ENCODE data around the gene UBAC1. TPM values are rescaled to one million over a fixed set of nuclear protein-coding genes. Genes with fewer than 3 reads are reported as not detected.
"Not testable (repeated sequence)": the region's sequence is repeated elsewhere in the genome, so short reads cannot be mapped to it uniquely, and the experiment has no call there.

The UBAC1 gene
- total RNA-seq, 4 donors from 2014 or later: 218 to 263 (median 248) TPM

- ATAC-seq (no peak), DNase-seq (no peak)
- in situ Hi-C loops (cut with MboI; ENCODE audit: low sequenced_read_pairs in 4 of 4) (loop anchor here in 3 of 4 donors (5.0 to 10.0 kb wide), 2 partner anchors 127 to 154 kb away; partner anchors contain the start of gene NACC2 (in 1 of the 3)), intact Hi-C loops (cut with DNase I; ENCODE audit: low total_unique reads) (loop anchor here (10.0 kb wide), 2 partner anchors 277 to 437 kb away; partner anchors contain the start of genes QSOX2 and SNAPC4)
- Histone ChIP-seq H3K27ac (no peak overlapping the region), H3K4me1 (peaks cover 0 to 5% of the 10 kb centered on the region in 2 donors), H3K4me3 (no peak overlapping the region), H3K9me3 (no peaks in the 10 kb centered on the region), H3K36me3 (no peaks in the 10 kb centered on the region), H3K27me3 (no peaks in the 10 kb centered on the region)
- TF ChIP-seq CTCF (IDR thresholded peaks at IDR 0.05 in 4 of 5, conservative IDR thresholded peaks at IDR 0.05 in 1 of 5) (no peak), POLR2A (IDR thresholded peaks at IDR 0.05) (no peak)
These were observed 6.9 kb upstream of the UBAC1 start for GRCh38 chr9:135968083-135968476.

DNA sequence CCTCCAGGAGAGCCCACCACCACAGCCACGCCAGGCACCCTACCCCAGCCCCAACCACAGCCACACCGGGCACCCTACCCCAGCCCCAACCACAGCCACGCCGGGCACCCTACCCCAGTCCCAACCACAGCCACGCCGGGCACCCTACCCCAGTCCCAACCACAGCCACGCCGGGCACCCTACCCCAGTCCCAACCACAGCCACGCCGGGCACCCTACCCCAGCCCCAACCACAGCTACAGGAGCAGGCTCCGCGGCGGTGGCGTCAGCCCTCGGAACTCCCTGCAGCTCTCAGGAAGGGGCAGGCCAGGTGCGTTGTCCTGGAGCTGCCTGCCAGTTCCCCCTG is 5.7 kb upstream of the UBAC1 start:
- not testable (repeated sequence) for H3K27ac ChIP-seq, H3K9me3 ChIP-seq, H3K27me3 ChIP-seq, DNase-seq, H3K4me3 ChIP-seq, ATAC-seq, H3K36me3 ChIP-seq, H3K4me1 ChIP-seq
- intact Hi-C loops (cut with DNase I; ENCODE audit: low total_unique reads): loop anchor here (1.0 to 10.0 kb wide), 3 partner anchors 156 to 438 kb away; partner anchors contain the start of genes QSOX2 and SNAPC4
- in situ Hi-C loops (cut with MboI; ENCODE audit: low sequenced_read_pairs in 4 of 4): loop anchor here in 3 of 4 donors (5.0 to 10.0 kb wide), 2 partner anchors 128 to 155 kb away; partner anchors contain the start of gene NACC2 (in 1 of the 3)

- ATAC-seq (no peak), DNase-seq (no peak)
- intact Hi-C loops (cut with DNase I; ENCODE audit: low total_unique reads) (loop anchor here (10.0 kb wide), 2 partner anchors 280 to 440 kb away; partner anchors contain the start of genes QSOX2 and SNAPC4), in situ Hi-C loops (cut with MboI; ENCODE audit: low sequenced_read_pairs in 4 of 4) (loop anchor here in 3 of 4 donors (5.0 to 10.0 kb wide), 2 partner anchors 130 to 157 kb away; partner anchors contain the start of gene NACC2 (in 1 of the 3))
- H3K27ac ChIP-seq: no peak overlapping the region
- peaks cover 5 to 11% of the 10 kb centered on the region in 2 donors for H3K4me1 ChIP-seq
- TF ChIP-seq POLR2A (IDR thresholded peaks at IDR 0.05) (no peak), CTCF (IDR thresholded peaks at IDR 0.05 in 4 of 5, conservative IDR thresholded peaks at IDR 0.05 in 1 of 5) (no peak)
- no peaks in the 10 kb centered on the region for H3K36me3 ChIP-seq
- no peak overlapping the region for H3K4me3 ChIP-seq
- H3K9me3 ChIP-seq: no peaks in the 10 kb centered on the region
- no peaks in the 10 kb centered on the region for H3K27me3 ChIP-seq
These were observed 4.1 kb upstream of the UBAC1 start for GRCh38 chr9:135965124-135965756.

DNA sequence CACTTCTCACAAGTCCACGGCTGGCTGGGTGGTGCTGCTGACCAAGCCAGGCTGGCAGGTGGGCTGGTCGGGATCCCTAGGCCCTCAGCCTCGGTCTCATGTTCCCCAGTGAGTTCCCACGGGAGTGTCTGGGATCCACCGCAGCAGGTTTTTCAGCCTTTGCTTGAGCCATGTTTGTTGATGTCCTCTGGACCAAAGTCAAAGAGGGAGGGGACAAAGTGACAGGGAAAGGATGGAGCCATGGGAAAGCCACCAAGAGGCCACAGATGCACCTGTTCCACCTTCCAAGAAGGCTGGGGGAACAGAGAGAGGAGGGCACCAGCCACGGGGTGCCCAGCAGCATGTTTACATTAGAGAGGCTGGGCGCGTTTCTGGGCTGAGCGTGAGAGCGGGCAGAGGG is 2.8 kb upstream of the UBAC1 start:
- Histone ChIP-seq H3K36me3 (no peaks in the 10 kb centered on the region), H3K9me3 (no peaks in the 10 kb centered on the region), H3K4me1 (peaks cover 14 to 18% of the 10 kb centered on the region in 2 donors), H3K27me3 (no peaks in the 10 kb centered on the region), H3K27ac (no peak overlapping the region), H3K4me3 (no peak overlapping the region)
- in situ Hi-C loops (cut with MboI; ENCODE audit: low sequenced_read_pairs in 4 of 4): loop anchor here in 2 of 4 donors (5.0 to 10.0 kb wide), 2 partner anchors 131 to 158 kb away; partner anchors contain the start of gene NACC2 (in 1 of the 2)
- ATAC-seq: no peak
- DNase-seq: no peak
- TF ChIP-seq CTCF (IDR thresholded peaks at IDR 0.05 in 4 of 5, conservative IDR thresholded peaks at IDR 0.05 in 1 of 5) (no peak), POLR2A (IDR thresholded peaks at IDR 0.05) (no peak)
- intact Hi-C loops (cut with DNase I; ENCODE audit: low total_unique reads): loop anchor here (5.0 to 10.0 kb wide), 4 partner anchors 167 to 1897 kb away; partner anchors contain the start of genes BRD3, QSOX2 and SNAPC4

- DNase-seq (no peak), ATAC-seq (no peak)
- intact Hi-C loops (cut with DNase I; ENCODE audit: low total_unique reads): loop anchor here (5.0 to 10.0 kb wide), 4 partner anchors 166 to 1896 kb away; partner anchors contain the start of genes BRD3, QSOX2 and SNAPC4
- H3K4me1 ChIP-seq: peaks cover 18 to 20% of the 10 kb centered on the region in 2 donors
- in situ Hi-C loops (cut with MboI; ENCODE audit: low sequenced_read_pairs in 4 of 4): loop anchor here in 2 of 4 donors (5.0 to 10.0 kb wide), 2 partner anchors 131 to 159 kb away; partner anchors contain the start of gene NACC2 (in 1 of the 2)
- H3K4me3 ChIP-seq: no peak overlapping the region
- no peaks in the 10 kb centered on the region for H3K36me3 ChIP-seq
- no peak for TF ChIP-seq POLR2A (IDR thresholded peaks at IDR 0.05)
- no peak for TF ChIP-seq CTCF (IDR thresholded peaks at IDR 0.05 in 4 of 5, conservative IDR thresholded peaks at IDR 0.05 in 1 of 5)
- no peaks in the 10 kb centered on the region for H3K9me3 ChIP-seq
- no peaks in the 10 kb centered on the region for H3K27me3 ChIP-seq
- H3K27ac ChIP-seq: no peak overlapping the region
These were observed 2.2 kb upstream of the UBAC1 start for GRCh38 chr9:135963338-135963737.

Measured in gastrocnemius medialis (tissue), 4 donors.